Measurements from ENCODE around the gene CLDN18.

Gene CLDN18

GRCh38 chr3:138062626-138063025 is 52.7 kb downstream of the CLDN18 start:
- peak; percentile 41 for DNase-seq (ENCODE audit: extremely low read depth, low read depth)
- TF ChIP-seq, protein P1, sequence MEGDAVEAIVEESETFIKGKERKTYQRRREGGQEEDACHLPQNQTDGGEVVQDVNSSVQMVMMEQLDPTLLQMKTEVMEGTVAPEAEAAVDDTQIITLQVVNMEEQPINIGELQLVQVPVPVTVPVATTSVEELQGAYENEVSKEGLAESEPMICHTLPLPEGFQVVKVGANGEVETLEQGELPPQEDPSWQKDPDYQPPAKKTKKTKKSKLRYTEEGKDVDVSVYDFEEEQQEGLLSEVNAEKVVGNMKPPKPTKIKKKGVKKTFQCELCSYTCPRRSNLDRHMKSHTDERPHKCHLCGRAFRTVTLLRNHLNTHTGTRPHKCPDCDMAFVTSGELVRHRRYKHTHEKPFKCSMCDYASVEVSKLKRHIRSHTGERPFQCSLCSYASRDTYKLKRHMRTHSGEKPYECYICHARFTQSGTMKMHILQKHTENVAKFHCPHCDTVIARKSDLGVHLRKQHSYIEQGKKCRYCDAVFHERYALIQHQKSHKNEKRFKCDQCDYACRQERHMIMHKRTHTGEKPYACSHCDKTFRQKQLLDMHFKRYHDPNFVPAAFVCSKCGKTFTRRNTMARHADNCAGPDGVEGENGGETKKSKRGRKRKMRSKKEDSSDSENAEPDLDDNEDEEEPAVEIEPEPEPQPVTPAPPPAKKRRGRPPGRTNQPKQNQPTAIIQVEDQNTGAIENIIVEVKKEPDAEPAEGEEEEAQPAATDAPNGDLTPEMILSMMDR (IDR thresholded peaks at IDR 0.05; ENCODE audit: low read depth, low read length) = no peak

DNA sequence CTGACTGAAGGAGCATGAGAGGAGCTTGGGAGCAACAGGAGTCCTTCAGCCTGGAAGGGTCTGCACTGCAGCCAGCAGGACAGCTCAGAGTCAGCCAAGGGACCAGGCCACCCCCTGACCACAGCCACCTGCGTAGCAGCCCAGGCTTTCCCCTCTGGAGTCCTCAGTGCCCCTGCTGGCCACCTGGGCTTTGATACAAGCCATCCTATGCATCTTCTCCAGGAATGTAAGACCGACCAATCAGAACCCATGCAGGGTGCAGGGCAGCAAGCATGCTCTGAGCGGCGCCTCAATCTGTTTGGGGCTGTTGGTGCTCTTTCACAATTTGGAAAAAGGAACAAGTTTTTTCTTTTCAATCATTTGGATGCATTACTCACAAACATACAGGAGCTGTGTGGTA is 53.5 kb downstream of the CLDN18 start:
- TF ChIP-seq, protein P1 (IDR thresholded peaks at IDR 0.05; ENCODE audit: low read depth, low read length) = no peak
- no peak for DNase-seq (ENCODE audit: extremely low read depth, low read depth)

- DNase-seq (ENCODE audit: extremely low read depth, low read depth) = no peak
Measured at GRCh38 chr3:138065949-138066348, 56.0 kb downstream of the CLDN18 start.

DNA sequence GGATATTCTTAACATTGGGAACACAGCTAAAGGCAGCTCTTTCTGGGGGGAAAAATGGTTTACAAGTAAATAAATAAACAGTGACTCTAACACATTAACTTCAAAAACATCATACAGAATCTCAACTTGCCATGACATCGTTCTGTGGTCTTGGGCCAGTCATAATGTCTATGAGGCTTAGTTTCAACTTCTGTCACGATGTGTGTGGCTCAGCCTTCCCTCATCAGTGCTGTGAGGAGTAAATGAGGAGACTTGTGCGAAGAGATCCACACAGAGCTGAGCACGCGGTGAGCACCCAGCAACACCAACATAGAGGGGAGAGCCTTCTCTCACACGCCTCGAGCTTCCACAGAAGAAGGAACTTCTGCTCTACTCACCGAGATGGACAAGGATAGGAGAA is 56.4 kb downstream of the CLDN18 start:
- DNase-seq (ENCODE audit: extremely low read depth, low read depth) = no peak
- TF ChIP-seq, protein P1 (IDR thresholded peaks at IDR 0.05; ENCODE audit: low read depth, low read length) = no peak

More at GRCh38 chr3:138065949-138066348, 56.0 kb downstream of the CLDN18 start:
- TF ChIP-seq, protein P1 (IDR thresholded peaks at IDR 0.05; ENCODE audit: low read depth, low read length) = no peak

- no peak for DNase-seq (ENCODE audit: extremely low read depth, low read depth)
- TF ChIP-seq, protein P1 (IDR thresholded peaks at IDR 0.05; ENCODE audit: low read depth, low read length) = no peak
Measured at GRCh38 chr3:138066972-138067371, 57.0 kb downstream of the CLDN18 start.

DNA sequence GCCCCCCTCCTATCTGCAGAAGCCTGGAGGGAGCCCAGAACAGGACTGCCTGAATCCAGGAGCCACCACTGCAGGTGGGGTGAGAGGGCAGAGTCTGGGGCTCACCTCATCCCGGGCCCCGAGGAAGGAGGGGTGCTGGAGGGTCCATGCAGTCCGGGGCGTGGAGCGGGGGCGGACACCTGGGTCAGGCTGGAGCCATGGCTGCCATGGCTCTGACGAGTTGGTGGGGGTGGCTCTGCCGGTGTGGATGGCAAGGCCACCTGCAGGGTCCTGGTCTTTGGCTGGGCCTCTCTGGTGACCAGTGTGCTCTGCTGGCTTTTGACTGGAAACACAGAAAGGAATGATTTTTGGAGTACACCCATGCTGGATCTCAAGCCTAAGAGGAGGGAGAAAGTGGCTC is 58.1 kb downstream of the CLDN18 start:
- DNase-seq (ENCODE audit: extremely low read depth, low read depth) = no peak
- TF ChIP-seq, protein P1 (IDR thresholded peaks at IDR 0.05; ENCODE audit: low read depth, low read length) = no peak

- TF ChIP-seq, protein P1 (IDR thresholded peaks at IDR 0.05; ENCODE audit: low read depth, low read length) = peak; percentile 99
- DNase-seq (ENCODE audit: extremely low read depth, low read depth) = peak; percentile 51
Measured at GRCh38 chr3:138068579-138069174, 58.7 kb downstream of the CLDN18 start.

Measured in AG09319 (cell line).